GM13976 (cell line): Measurements from ENCODE around the gene CYSTM1.
A peak's percentile ranks its signal among the peaks of the same experiment; 100 is the strongest.

Experiments used
- DNase-seq: peaks from one replicate; pipeline ENCODE4 v3.0.0; 2012; ENCODE audit warnings: low spot score
- in situ Hi-C: fragments of 300-500 bp; cut with MboI; formaldehyde crosslinking; loops from one replicate; pipeline ENCODE4 v1.12.0; 2022; ENCODE audit warnings: low sequenced_read_pairs, mixed read lengths, inconsistent platforms; ENCODE audit not compliant: unreplicated experiment
- TF ChIP-seq, protein P1 (sequence below): IDR thresholded peaks from 2 replicates; pipeline ENCODE4 v1.5.1; 2012; ENCODE audit warnings: borderline replicate concordance, mild to moderate bottlenecking; ENCODE audit not compliant: insufficient read depth; ENCODE audit errors: extremely low read depth, missing control alignments, control extremely low read depth

CYSTM1 gene

DNA sequence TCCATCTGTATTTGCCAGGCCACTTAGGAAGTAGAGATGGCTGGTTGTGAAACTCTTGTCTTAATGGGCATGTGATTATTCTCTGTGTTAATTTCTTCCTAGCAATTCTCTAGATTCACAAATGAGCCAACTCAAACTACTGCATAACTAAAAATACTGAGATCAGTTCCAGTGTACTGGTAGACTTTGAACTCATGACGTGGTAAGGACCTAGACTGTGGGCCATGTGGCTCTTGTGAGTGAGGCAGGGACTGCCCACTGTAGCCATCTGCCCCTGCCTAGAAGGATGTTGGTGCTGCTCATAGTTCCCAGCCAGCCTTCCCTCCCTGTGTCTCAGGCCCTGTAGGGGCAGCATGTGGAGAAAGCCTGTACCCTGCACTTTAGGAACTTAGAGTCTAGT, 47.4 kb downstream of the CYSTM1 start:
- in situ Hi-C loops = no loop called here
- TF ChIP-seq, protein P1, sequence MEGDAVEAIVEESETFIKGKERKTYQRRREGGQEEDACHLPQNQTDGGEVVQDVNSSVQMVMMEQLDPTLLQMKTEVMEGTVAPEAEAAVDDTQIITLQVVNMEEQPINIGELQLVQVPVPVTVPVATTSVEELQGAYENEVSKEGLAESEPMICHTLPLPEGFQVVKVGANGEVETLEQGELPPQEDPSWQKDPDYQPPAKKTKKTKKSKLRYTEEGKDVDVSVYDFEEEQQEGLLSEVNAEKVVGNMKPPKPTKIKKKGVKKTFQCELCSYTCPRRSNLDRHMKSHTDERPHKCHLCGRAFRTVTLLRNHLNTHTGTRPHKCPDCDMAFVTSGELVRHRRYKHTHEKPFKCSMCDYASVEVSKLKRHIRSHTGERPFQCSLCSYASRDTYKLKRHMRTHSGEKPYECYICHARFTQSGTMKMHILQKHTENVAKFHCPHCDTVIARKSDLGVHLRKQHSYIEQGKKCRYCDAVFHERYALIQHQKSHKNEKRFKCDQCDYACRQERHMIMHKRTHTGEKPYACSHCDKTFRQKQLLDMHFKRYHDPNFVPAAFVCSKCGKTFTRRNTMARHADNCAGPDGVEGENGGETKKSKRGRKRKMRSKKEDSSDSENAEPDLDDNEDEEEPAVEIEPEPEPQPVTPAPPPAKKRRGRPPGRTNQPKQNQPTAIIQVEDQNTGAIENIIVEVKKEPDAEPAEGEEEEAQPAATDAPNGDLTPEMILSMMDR = no peak
- no peak for DNase-seq

DNA sequence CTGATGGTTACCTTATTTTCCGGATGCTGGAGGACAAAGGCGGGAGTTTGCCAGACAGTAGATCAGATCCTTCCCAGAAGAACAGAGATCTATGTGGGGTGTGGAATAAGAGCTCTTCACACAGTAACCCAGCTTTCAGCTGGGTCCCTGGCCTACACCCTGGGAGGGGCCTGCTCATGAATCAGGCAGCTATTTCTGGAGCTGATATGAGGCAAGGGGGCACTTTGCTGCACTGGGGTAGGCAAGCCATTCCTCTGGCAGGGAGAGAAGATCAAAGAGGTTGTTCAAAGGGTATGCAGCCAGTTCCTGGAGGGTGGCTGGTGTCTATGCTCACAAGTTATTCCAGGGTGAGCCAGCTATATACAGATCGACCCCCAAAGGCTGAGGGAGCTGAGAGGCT, 48.6 kb downstream of the CYSTM1 start:
- TF ChIP-seq, protein P1 = no peak
- in situ Hi-C loops = no loop called here
- DNase-seq = no peak

- TF ChIP-seq, protein P1 = no peak
- in situ Hi-C loops = loop anchor here (25.0 kb wide), 1 partner anchor 488 kb away; the partner anchor contains the start of gene ZMAT2
- no peak for DNase-seq
Measured at GRCh38 chr5:140224658-140225057, 49.7 kb downstream of the CYSTM1 start.

DNA sequence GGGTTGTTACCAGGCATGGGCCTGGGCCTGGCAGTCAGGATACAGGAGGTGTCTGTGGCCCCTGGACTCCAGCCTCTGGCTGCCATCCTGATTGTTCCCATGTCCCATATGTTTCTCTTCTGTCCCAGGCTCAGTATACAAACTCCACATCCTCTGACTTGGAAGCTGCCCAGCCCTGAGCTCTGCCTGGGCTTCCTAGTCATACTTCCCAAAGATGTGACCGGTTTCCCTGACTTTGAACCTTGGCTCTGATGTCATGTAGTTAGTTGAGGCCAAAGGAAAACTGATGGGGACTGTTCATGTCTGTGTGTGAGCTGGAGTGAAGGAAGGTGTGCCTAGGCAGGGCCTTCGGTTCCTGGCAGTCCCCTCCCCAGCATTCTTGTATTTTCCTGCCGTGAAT, 50.4 kb downstream of the CYSTM1 start:
- DNase-seq = no peak
- in situ Hi-C loops = loop anchor here (25.0 kb wide), 1 partner anchor 487 kb away; the partner anchor contains the start of gene ZMAT2
- TF ChIP-seq, protein P1 = no peak

DNA sequence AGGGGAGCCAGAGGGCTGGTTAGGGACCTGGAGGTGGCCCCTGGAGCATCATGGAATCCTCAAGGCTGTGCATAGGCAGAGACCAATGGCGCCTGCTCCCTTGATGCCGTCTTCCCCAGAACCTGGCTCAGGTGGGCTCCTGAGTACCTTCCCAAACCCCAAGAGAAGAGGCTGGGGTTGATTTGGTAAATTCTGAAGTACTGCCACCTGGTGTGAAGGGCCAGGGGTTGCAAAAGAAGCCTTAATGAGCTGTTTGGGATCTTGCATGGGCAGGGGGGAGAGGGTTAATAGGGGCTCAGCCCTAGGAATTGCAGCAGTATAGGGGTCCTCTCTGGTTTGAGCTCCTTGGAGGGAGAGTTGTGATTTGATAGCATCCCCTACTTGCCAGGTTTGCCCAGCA, 52.1 kb downstream of the CYSTM1 start:
- DNase-seq = no peak
- TF ChIP-seq, protein P1 = peak; percentile 41
- in situ Hi-C loops = loop anchor here (25.0 kb wide), 1 partner anchor 485 kb away; the partner anchor contains the start of gene ZMAT2

DNA sequence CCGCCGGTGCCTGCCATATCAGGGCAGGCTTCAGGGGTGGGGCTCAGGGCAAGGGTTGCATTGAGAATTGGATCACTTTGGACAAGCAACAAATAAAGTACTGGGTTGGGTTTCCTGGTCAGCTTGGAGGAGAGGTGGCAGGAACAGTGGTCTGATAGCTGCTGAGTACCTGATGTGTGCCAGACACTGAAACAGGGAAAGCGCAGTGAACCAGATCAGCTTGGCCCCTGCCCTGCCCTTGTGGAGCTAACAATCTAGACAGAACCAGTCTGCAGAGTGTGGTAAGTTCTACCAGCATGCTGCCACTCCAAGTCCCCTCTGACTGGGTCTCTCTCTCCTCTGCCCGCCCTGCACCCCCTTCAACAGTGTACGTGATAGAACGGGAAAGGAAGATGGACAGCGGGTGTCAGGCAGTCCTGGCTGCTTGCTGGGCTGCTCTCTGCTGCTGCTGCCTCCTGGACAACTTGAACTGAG, 53.4 kb downstream of the CYSTM1 start:
- DNase-seq = no peak
- in situ Hi-C loops = loop anchor here (25.0 kb wide), 1 partner anchor 484 kb away; the partner anchor contains the start of gene ZMAT2
- TF ChIP-seq, protein P1 = no peak
